GM19372 (cell line): Measurements from ENCODE around the gene PLA2G2C.
A peak's percentile ranks its signal among the peaks of the same experiment; 100 is the strongest.

Source experiments
- ATAC-seq: cut with Tn5 transposase; IDR thresholded peaks from one replicate; pipeline ENCODE4 v1.9.1; 2021; ENCODE audit warnings: mild to moderate bottlenecking, low read depth, moderate library complexity; ENCODE audit not compliant: unreplicated experiment

PLA2G2C gene

GRCh38 chr1:20164694-20165202 lies 21.6 kb downstream of the PLA2G2C start:
- ATAC-seq: no peak

- no peak for ATAC-seq
Measured at GRCh38 chr1:20160034-20160433, 26.3 kb downstream of the PLA2G2C start.

GRCh38 chr1:20158358-20159070 lies 27.8 kb downstream of the PLA2G2C start:
- no peak for ATAC-seq

GRCh38 chr1:20154301-20154831 lies 32.0 kb downstream of the PLA2G2C start:
- no peak for ATAC-seq

- ATAC-seq: no peak
Measured at GRCh38 chr1:20153000-20153418, 33.3 kb downstream of the PLA2G2C start.

GRCh38 chr1:20152599-20152930 lies 33.8 kb downstream of the PLA2G2C start:
- ATAC-seq: no peak

- ATAC-seq: peak; percentile 81
Measured at GRCh38 chr1:20151906-20152598, 34.3 kb downstream of the PLA2G2C start.

- no peak for ATAC-seq
Measured at GRCh38 chr1:20150969-20151368, 35.3 kb downstream of the PLA2G2C start.

- no peak for ATAC-seq
Measured at GRCh38 chr1:20150326-20150705, 36.0 kb downstream of the PLA2G2C start.

GRCh38 chr1:20149601-20150325 lies 36.6 kb downstream of the PLA2G2C start:
- no peak for ATAC-seq

GRCh38 chr1:20148571-20149500 lies 37.5 kb downstream of the PLA2G2C start:
- no peak for ATAC-seq

GRCh38 chr1:20147846-20148570 lies 38.3 kb downstream of the PLA2G2C start:
- ATAC-seq: no peak

- no peak for ATAC-seq
Measured at GRCh38 chr1:20143734-20144565, 42.4 kb downstream of the PLA2G2C start.

- ATAC-seq: no peak
Measured at GRCh38 chr1:20143318-20143717, 43.0 kb downstream of the PLA2G2C start.

- no peak for ATAC-seq
Measured at GRCh38 chr1:20142001-20142710, 44.2 kb downstream of the PLA2G2C start.

GRCh38 chr1:20141466-20141865 lies 44.9 kb downstream of the PLA2G2C start:
- ATAC-seq: no peak

GRCh38 chr1:20141001-20141400 lies 45.3 kb downstream of the PLA2G2C start:
- ATAC-seq: no peak
